ENCODE results near the gene GPBP1.
"Not testable (repeated sequence)": the region's sequence is repeated elsewhere in the genome, so short reads cannot be mapped to it uniquely, and the experiment has no call there.

The GPBP1 gene

GRCh38 chr5:57216714-57217113 lies 42.9 kb downstream of the GPBP1 start:
- peak; percentile 72 for DNase-seq

DNA sequence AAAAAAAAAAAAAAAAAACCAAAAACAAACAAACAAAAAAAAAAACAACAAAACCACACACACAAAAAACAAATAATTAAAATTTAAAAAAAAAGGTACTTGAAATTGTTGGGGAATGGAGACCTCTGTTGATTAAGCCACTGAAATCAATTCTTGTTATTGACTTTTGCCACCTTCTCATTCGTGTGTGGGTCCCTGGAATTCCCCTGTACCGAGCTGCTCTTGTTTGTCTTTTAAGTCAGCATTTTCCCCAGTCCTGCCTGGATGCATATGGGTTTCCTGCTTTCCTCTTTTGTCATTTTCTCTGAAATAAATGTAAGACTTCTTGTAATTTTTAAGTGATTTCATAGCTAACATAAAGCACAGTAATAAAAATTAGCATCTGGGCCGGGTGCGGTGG lies 45.5 kb downstream of the GPBP1 start:
- DNase-seq: no peak

GRCh38 chr5:57221049-57221568 lies 47.2 kb downstream of the GPBP1 start:
- peak; percentile 63 for DNase-seq

GRCh38 chr5:57225553-57225952 lies 51.7 kb downstream of the GPBP1 start:
- DNase-seq: no peak

DNA sequence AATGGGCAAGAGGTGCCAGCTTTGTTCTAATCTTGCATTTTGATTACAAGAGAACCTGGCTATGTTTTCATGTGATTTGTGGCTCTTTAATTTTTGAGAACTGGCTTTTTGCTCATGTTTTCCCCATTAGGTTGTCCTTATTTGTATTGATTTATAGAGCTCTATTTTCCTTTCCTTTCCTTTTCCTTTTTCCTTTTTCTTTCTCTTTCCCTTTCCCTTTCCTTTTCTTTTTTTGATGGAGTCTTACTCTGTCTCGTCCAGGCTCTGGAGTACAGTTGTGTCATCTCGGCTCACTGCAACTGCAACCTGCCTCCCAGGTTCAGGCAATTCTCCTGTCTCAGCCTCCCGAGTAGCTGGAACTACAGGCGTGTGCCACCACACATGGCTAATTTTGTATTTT lies 55.5 kb downstream of the GPBP1 start:
- DNase-seq: no peak

GRCh38 chr5:57231607-57232006 lies 57.7 kb downstream of the GPBP1 start:
- DNase-seq: no peak

- DNase-seq: no peak
Observed at GRCh38 chr5:57232293-57233033, 58.6 kb downstream of the GPBP1 start.

- DNase-seq: no peak
Observed at GRCh38 chr5:57243286-57244137, 69.7 kb downstream of the GPBP1 start.

DNA sequence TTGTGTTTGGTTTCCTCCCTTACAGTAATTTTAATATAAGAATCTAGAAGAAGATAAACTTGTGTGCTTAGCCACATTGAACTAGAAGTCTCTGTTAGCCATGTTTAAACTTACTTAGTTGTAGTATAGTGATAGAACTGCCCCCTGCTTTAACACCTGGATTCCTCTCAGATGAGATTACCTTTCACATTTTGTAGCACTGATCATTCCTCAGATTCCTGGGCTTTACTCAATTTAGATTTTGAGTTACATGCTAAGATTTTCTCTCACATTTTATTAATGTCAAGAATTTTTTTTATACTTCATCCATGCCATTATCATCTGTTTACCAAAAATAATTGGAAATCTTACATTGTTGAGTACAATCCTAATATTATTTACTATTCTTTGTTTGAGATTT lies 70.5 kb downstream of the GPBP1 start:
- DNase-seq: no peak

GRCh38 chr5:57246426-57246825 lies 72.6 kb downstream of the GPBP1 start:
- no peak for DNase-seq

- DNase-seq: no peak
Observed at GRCh38 chr5:57247765-57248164, 73.9 kb downstream of the GPBP1 start.

GRCh38 chr5:57249265-57249874 lies 75.5 kb downstream of the GPBP1 start:
- no peak for DNase-seq

- no peak for DNase-seq
Observed at GRCh38 chr5:57258052-57258451, 84.2 kb downstream of the GPBP1 start.

DNA sequence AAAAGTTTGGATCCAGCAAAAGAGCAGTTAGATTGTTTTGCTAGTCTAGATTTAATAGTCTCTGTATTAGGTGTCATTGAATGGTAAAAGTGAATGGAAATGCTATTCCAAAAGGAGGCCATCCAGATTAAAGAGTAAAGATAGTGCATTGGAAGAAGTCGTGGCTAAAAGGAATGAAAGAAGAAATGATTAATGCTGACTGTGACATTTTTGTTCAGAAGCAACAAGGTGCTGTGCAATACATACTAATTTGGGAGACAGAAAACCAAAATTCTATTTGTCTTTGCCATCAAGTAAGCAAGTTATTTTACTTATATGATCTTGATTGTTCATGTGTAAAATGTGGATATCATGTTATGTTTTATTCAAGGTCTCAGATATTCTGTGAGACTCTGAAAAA lies 85.1 kb downstream of the GPBP1 start:
- DNase-seq: no peak

DNA sequence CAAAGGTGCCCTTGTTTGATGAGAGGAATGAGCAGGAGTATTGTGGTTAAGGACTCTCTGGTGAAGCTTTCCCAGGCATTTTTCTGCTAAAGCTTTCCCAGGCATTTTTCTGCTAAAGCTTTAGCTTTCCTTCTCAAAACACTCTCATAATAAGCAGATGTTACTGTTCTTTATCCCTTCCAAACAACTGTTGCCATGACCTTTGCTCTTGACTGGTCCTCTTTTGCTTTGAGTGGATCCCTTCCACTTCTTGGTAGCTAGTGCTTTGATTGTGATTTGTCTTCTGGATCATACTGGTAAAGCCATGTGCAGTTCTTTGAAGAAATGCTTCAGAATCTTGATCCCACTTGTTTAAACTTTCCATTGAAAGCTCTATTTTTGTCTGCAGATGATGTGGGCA lies 85.8 kb downstream of the GPBP1 start:
- no peak for DNase-seq

DNA sequence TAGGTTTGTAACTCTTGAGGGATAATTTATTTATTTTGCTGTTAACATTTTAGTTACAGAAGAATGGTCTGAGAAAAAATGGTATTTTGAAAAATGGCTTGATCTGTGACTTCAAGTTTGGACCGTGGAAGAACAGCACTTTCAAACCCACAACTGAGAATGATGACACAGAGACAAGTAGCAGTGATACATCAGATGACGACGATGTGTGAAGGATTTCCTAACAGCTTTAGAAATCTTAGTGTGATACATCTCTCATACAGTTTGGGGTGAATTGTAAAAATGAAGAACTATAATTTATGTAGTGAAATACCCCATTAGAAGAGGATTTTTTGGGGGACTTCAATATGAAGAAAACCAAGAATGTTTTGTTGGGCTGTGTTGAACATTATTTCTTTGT lies 88.7 kb downstream of the GPBP1 start:
- no peak for DNase-seq

DNA sequence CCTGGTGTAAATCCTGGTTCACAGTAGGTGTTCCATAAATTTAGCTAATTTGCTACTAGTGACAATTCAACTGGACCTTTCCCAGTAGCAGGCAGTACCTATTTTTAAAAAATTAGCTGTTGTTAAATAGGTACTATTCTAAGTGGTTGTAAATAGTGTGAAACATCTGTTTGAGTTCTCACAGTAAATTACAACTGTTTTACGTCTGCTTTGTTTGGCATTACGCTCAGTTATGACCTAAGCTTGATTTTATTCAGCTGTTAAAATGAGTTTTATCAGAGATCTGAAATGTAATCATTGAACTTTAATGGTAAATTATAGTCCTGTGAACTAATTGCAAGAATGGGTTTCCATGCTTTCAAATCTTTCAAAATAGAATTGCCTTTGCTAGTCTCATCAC lies 93.9 kb downstream of the GPBP1 start:
- DNase-seq: no peak

DNA sequence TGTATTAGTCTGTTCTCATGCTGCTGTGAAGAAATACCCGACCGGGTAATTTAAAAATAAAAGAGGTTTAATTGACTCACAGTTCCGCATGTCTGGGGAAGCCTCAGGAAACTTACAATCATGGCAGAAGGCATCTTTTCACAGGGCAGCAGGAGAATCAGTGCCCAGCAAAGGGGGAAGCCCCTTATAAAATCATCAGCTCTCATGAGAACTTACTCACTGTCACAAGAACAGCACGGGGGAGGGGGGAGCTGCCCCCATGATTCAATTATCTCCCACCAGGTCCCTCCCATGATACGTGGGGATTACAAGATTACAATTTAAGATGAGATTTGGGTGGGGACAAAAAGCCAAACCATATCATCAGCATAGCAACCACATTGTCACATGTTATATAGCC lies 102.5 kb downstream of the GPBP1 start:
- DNase-seq: no peak

- peak; percentile 20 for DNase-seq
Observed at GRCh38 chr5:57277085-57277484, 103.2 kb downstream of the GPBP1 start.

DNA sequence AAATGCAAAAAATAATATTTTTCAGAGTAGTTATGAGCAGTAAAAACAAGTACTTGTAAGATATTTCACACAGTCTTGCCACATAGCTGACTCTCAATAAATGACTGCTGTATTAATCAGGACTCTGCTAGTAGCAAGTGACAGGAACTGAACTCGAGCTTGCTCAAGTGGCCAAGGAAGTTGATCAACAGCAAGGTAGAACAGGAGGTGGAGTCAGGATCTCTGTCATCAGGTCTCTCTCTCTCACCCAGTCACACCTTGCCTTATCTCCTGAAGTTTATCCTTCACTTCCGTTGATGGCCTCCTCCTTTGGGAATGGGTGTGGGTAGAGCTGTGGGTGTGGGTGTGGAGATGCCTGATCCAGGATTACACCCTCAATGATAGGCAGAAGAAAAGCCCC lies 107.0 kb downstream of the GPBP1 start:
- no peak for DNase-seq

DNA sequence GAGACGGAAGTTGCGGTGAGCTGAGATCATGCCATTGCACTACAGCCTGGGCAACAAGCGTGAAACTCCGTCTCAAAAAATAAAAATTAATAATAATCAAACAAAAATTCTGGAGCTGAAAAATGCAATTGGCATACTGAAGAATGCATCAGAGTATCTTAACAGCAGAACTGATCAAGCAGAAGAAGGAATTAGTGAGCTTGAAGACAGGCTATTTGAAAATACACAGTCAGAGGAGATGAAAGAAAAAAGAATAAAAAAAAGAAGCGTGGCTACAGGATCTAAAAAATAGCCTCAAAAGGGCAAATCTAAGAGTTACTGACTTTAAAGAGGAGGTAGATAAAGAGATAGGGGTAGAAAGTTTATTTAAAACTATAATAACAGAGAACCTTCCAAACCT lies 111.2 kb downstream of the GPBP1 start:
- not testable (repeated sequence) for DNase-seq

- no peak for DNase-seq
Observed at GRCh38 chr5:57291894-57292293, 118.0 kb downstream of the GPBP1 start.

GRCh38 chr5:57292336-57292735 lies 118.5 kb downstream of the GPBP1 start:
- no peak for DNase-seq
